Body of pancreas (tissue), 4 donors: ENCODE results near the gene GRK6. TPM values are rescaled to one million over a fixed set of nuclear protein-coding genes. Genes with fewer than 3 reads are reported as not detected.

ENCODE experiments used
- ATAC-seq: fragments of 150-250 bp; one replicate; pipeline ENCODE4 v1.9.1; 2016
- DNase-seq, 4 donors: peaks; one replicate each; pipeline ENCODE4 v3.0.0-alpha.2; 2019
- H3K27ac ChIP-seq, 4 donors: fragments of 200-600 bp; sonication (generic); 1 replicate in 3 of 4; 2 replicates in 1 of 4; pipeline versions ENCODE4 v1.5.1 to v1.6.1; 2016 to 2019; ENCODE audit warnings: mild to moderate bottlenecking in 1 of 4, mixed read lengths in 1 of 4, moderate library complexity in 1 of 4
- H3K27me3 ChIP-seq, 2 donors: fragments of 200-600 bp; sonication (generic); one replicate each; pipeline ENCODE4 v1.6.0; 2016; ENCODE audit warnings: mild to moderate bottlenecking in 1 of 2
- H3K36me3 ChIP-seq, 2 donors: fragments of 200-600 bp; sonication (generic); replicated peaks in 1 of 2; 2 replicates each; pipeline ENCODE4 v1.5.1; 2016; ENCODE audit warnings: low read depth in 2 of 2; ENCODE audit not compliant: insufficient read depth in 1 of 2
- H3K4me1 ChIP-seq: fragments of 200-600 bp; sonication (generic); one replicate; pipeline ENCODE4 v1.6.0; 2016
- H3K4me3 ChIP-seq, 2 donors: fragments of 200-600 bp; sonication (generic); 1 replicate in 1 of 2; 2 replicates in 1 of 2; pipeline ENCODE4 v1.5.1; 2016 to 2019
- H3K9me3 ChIP-seq, 3 donors: fragments of 200-600 bp; sonication (generic); 1 replicate in 2 of 3; 2 replicates in 1 of 3; pipeline ENCODE4 v1.5.1; 2016
- CTCF ChIP-seq, 7 experiments: fragments of 450-650 bp in 4 of 7; fragments of 200-600 bp in 3 of 7; sonication (generic) in 3 of 7; IDR thresholded peaks; one replicate each; pipeline ENCODE4 v1.5.1; 2016 to 2019; ENCODE audit warnings: antibody characterized with exemption in 7 of 7
- POLR2A ChIP-seq, 3 donors: fragments of 450-650 bp; IDR thresholded peaks; one replicate each; pipeline ENCODE4 v1.6.1; 2016; ENCODE audit warnings: antibody characterized with exemption in 3 of 3, mild to moderate bottlenecking in 2 of 3
- WGBS, 2 donors: methylation state at CpG; one replicate each; pipeline ENCODE4 v1.1.5; 2017; 5-methylcytosine and 5-hydroxymethylcytosine counted together
- intact Hi-C: fragments of 100-400 bp; cut with DNase I; formaldehyde crosslinking; loops from one replicate; pipeline ENCODE4 v1.15.1; 2023
- total RNA-seq, 2 donors: library from RNA; depleted of rRNA; stranded (reverse); fragments of >200 nt; gene quantifications; one replicate each; pipeline ENCODE4 v1.1.0, GENCODE V29; 2016

The GRK6 gene
- total RNA-seq, 2 donors from 2014 or later = 13.7 to 20.8 TPM

GRCh38 chr5:177490992-177491391 lies 64.5 kb downstream of the GRK6 start:
- Histone ChIP-seq H3K4me1 (peaks cover 11% of the 10 kb centered on the region), H3K27me3 (no peaks in the 10 kb centered on the region), H3K4me3 (no peak overlapping the region), H3K9me3 (no peaks in the 10 kb centered on the region), H3K27ac (no peak overlapping the region), H3K36me3 (no peaks in the 10 kb centered on the region)
- intact Hi-C loops = no loop called here
- no peak for ATAC-seq
- DNase-seq = no peak
- WGBS, 2 donors = 93 to 94% methylated on average over 16 of the region's 16 CpGs
- TF ChIP-seq CTCF (IDR thresholded peaks at IDR 0.05) = no peak
- TF ChIP-seq POLR2A (IDR thresholded peaks at IDR 0.05) = no peak

DNA sequence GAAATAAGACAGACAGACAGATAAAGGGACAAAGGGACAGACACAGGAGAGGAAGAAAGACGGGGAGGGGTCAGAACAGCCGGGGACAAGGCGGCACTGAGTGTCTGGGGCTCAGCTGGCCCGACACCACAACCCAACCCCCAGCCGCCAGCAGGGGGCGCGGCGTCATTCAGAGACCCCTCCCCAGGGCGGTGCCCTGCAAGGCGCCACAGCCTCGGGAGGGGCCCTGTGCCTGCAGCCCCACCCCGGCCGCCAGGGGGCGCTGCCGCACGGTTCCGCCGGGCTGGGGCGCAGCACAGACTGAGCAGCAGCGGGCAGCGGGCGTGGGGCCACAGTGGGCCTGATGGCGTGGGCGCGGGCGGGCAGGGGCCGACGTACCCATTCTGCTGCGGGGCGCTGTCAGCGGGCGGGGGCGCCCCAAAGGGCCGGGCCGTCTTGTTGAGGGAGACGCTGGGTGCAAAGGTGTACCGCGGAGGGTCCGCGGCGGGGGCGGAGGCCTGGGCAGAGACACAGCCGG lies 65.0 kb downstream of the GRK6 start:
- peak in 1 of 4 donors; percentile 29 for DNase-seq
- intact Hi-C loops = no loop called here
- no peaks in the 10 kb centered on the region for H3K9me3 ChIP-seq
- no peak for ATAC-seq
- peaks cover 16% of the 10 kb centered on the region for H3K4me1 ChIP-seq
- H3K36me3 ChIP-seq = no peaks in the 10 kb centered on the region
- no peak overlapping the region for H3K27ac ChIP-seq
- no peaks in the 10 kb centered on the region for H3K27me3 ChIP-seq
- TF ChIP-seq POLR2A (IDR thresholded peaks at IDR 0.05) (no peak), CTCF (IDR thresholded peaks at IDR 0.05) (peak in 6 of 7 experiments; percentile 12 to 40 (median 25))
- no peak overlapping the region for H3K4me3 ChIP-seq
- WGBS, 2 donors = 68 to 74% methylated on average over 37 to 42 of the region's 43 CpGs

DNA sequence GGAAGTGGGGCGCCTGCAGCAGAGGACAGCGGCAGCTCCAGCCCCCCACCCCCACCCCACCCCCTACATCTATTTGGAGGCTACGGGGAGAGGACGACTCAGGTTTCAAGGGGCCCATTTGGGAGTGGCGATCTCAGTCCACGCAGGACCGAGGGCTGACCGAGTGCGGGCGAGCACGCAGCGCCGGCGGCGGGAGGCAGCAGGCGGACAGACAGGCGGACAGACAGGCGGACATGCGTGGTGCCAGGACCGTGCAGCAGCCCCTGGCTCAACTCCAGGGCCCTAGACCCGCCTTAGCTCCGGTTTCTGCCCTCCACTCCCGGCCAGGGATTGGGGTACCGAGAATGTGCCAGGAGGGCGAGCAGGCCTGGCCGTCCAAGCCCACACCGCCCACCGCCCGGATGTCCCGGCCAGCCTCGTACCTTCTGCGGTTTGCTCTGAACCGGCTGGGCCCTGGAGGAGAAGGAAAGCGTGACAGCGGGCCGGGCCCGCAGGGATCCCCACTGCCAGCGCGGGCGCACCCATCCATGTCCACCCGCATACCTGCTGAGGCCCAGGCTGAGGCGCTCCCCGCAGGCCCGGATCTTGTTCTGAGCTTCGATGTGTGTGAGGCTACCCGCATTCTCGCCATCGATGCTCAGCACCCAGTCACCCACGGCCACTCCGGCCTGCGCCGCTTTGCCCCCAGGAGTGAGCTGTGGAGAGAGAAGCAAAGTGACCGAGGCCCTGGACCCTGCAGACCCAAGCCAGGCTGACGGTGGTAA lies 65.7 kb downstream of the GRK6 start:
- Histone ChIP-seq H3K36me3 (no peaks in the 10 kb centered on the region), H3K4me1 (peaks cover 23% of the 10 kb centered on the region), H3K27ac (no peak overlapping the region), H3K27me3 (no peaks in the 10 kb centered on the region), H3K9me3 (no peaks in the 10 kb centered on the region), H3K4me3 (no peak overlapping the region)
- DNase-seq = no peak
- WGBS, 2 donors = 92 to 96% methylated on average over 17 to 47 of the region's 54 CpGs
- no peak for ATAC-seq
- TF ChIP-seq POLR2A (IDR thresholded peaks at IDR 0.05) = no peak
- no peak for TF ChIP-seq CTCF (IDR thresholded peaks at IDR 0.05)
- intact Hi-C loops = no loop called here

Other genes starting within 250 kb of the GRK6 start
- gene RAB24, start 123.0 kb upstream of the GRK6 start, total RNA-seq = 10 to 100 TPM; 79.1 to 92.0 TPM
- 10 to 100 TPM; 63.3 to 91.8 TPM for gene PRELID1, start 122.9 kb upstream of the GRK6 start, total RNA-seq
- gene MXD3, start 114.8 kb upstream of the GRK6 start, total RNA-seq = 10 to 100 TPM; 13.2 to 21.4 TPM
- gene LMAN2, start 75.0 kb upstream of the GRK6 start, total RNA-seq = 100 to 1,000 TPM; 218 to 227 TPM
- gene RGS14, start 68.8 kb upstream of the GRK6 start, total RNA-seq = 10 to 100 TPM; 15.0 to 39.2 TPM
- not detected for gene SLC34A1, start 42.2 kb upstream of the GRK6 start, total RNA-seq
- not detected for gene PFN3, start 26.0 kb upstream of the GRK6 start, total RNA-seq
- gene F12, start 17.1 kb upstream of the GRK6 start, total RNA-seq = 1 to 10 TPM in 1 of 2 donors, under 1 TPM in 1; 0.33 to 4.4 TPM
- 1 to 10 TPM in 1 of 2 donors, under 1 TPM in 1; 0.78 to 1.3 TPM for gene PRR7, start 20.1 kb downstream of the GRK6 start, total RNA-seq
- gene DBN1, start 47.0 kb downstream of the GRK6 start, total RNA-seq = 10 to 100 TPM; 28.0 to 29.0 TPM
- 10 to 100 TPM in 1 of 2 donors, 1 to 10 TPM in 1; 7.3 to 15.8 TPM for gene PDLIM7, start 70.9 kb downstream of the GRK6 start, total RNA-seq
- 1 to 10 TPM; 3.3 to 5.4 TPM for gene DOK3, start 83.2 kb downstream of the GRK6 start, total RNA-seq
- 100 to 1,000 TPM in 1 of 2 donors, 10 to 100 TPM in 1; 86.1 to 115 TPM for gene DDX41, start 90.3 kb downstream of the GRK6 start, total RNA-seq
- gene FAM193B, start 127.9 kb downstream of the GRK6 start, total RNA-seq = 100 to 1,000 TPM in 1 of 2 donors, 10 to 100 TPM in 1; 79.9 to 133 TPM
- 100 to 1,000 TPM in 1 of 2 donors, 10 to 100 TPM in 1; 82.2 to 155 TPM for gene TMED9, start 165.5 kb downstream of the GRK6 start, total RNA-seq
- 10 to 100 TPM; 17.1 to 17.5 TPM for gene B4GALT7, start 173.5 kb downstream of the GRK6 start, total RNA-seq